ENCODE measurements around the gene TRIM52. TPM values are rescaled to one million over a fixed set of nuclear protein-coding genes. Genes with fewer than 3 reads are reported as not detected.
A peak's percentile ranks its signal among the peaks of the same experiment; 100 is the strongest.

Gene TRIM52
- polyA plus RNA-seq, 2 of the 4 experiments (the other 2 are of a cell fraction): 11.1 to 12.1 TPM

DNA sequence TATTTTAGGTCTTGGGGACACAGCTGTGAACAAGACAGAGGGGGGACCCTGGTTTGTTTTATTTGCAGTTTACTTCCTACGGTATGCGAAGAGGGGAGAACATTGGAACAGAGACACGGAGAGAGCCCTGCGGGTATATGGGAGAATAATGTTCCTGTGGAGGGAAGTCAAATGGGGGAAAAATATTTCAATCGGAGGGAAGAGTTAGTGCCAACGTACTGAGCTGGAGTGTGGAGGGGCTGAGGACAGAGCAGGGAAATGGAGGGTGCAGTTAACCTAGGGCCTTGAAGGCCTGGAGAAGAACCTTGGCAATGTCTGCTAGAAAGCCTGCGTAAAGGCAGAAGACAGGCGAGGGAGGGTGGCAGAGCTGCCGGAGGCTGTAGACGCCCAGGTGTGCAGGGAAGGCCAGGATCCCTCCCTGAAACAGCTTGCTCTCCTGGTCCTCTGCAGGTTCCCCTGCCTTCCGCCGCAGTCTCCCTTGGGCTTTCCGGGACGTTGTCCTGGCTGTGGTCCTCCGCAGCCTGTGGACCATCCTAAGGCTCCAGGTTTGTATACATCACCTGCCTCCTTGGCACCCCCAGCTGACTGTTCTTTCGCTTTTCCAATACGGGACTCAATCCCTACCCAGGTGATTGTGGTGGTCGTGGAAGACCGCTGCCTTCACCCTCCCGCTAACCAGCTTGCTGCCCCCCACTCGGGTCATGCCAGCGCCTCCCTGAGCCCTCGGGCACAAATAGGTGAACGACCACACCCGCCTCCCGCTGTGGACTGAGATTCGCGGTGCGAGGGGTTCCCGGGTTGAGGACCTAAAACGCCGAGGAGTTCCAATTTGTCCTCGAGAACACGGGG lies 15.3 kb downstream of the TRIM52 start (continued):
- TF ChIP-seq KDM1A (IDR thresholded peaks at IDR 0.05; ENCODE audit: low read depth): no peak
- no peak for TF ChIP-seq RNF2 (IDR thresholded peaks at IDR 0.05; ENCODE audit: borderline replicate concordance, low read depth)

DNA sequence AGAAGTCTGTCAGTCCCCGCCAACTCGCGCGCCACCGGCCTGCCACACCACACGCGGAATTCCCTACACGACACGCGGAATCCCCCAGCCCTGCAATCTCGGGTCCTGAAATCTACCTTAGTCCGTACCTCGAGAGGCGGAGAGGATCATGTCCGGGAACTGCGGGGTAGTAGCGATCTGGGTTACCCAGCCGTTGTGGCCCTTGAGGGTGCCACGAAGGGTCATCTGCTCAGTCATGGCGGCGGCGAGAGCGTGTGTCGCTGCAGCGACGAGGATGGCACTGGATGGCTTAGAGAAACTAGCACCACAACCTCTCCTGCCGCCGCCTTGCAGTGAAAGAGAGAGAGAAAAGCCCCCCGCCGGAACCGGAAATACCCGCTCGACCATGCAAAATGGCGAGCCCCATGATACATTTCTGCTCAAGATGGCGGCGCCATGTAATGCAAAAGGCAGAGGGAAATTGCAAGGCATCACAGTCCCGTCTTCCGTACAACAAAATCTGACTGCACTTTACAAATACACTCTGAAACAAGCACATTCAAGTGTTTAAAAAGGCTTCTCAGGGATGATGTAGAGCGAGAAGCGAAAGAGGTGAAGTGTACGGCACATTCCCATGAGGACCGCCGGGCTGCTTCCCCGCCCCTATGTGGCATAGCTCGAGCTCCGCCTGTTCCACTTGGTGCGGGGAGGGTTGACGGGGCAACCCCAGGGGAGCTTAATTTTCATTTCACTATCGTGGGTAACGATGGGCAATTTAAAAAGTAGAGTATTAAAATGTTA lies 17.2 kb downstream of the TRIM52 start, which contains the start of gene RACK1:
TSS of gene RACK1 (minus strand) at position 343 of the 780 bp plus-strand sequence. CDS start at position 237, 106 bp downstream.
- peak; percentile 17; the same call in 1 of the 2 replicates for TF ChIP-seq GATA3 (IDR thresholded peaks at IDR 0.05; ENCODE audit: borderline replicate concordance)
- TF ChIP-seq MAZ (IDR thresholded peaks at IDR 0.05; ENCODE audit: borderline replicate concordance, low read depth, low read length): peak; percentile 44; the same call in 1 of the 2 replicates
- TF ChIP-seq, protein P1, sequence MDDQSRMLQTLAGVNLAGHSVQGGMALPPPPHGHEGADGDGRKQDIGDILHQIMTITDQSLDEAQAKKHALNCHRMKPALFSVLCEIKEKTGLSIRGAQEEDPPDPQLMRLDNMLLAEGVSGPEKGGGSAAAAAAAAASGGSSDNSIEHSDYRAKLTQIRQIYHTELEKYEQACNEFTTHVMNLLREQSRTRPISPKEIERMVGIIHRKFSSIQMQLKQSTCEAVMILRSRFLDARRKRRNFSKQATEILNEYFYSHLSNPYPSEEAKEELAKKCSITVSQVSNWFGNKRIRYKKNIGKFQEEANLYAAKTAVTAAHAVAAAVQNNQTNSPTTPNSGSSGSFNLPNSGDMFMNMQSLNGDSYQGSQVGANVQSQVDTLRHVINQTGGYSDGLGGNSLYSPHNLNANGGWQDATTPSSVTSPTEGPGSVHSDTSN (IDR thresholded peaks at IDR 0.05): peak; percentile 68; the same call in 1 of the 2 replicates
- TF ChIP-seq ZFP36 (IDR thresholded peaks at IDR 0.05; ENCODE audit: borderline replicate concordance, partially characterized antibody): no peak
- TF ChIP-seq RARB (CRISPR knock-in tag; IDR thresholded peaks at IDR 0.05): 0 out of 2 replicates have a peak, but pooled peaks have one; percentile 26
- TF ChIP-seq RNF2 (IDR thresholded peaks at IDR 0.05; ENCODE audit: borderline replicate concordance, low read depth): no peak
- TF ChIP-seq, protein P2, sequence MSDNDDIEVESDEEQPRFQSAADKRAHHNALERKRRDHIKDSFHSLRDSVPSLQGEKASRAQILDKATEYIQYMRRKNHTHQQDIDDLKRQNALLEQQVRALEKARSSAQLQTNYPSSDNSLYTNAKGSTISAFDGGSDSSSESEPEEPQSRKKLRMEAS (IDR thresholded peaks at IDR 0.05): peak; percentile 97
- TF ChIP-seq POLR2A (IDR thresholded peaks at IDR 0.05; ENCODE audit: low read length): peak; percentile 93
- TF ChIP-seq, protein P3, sequence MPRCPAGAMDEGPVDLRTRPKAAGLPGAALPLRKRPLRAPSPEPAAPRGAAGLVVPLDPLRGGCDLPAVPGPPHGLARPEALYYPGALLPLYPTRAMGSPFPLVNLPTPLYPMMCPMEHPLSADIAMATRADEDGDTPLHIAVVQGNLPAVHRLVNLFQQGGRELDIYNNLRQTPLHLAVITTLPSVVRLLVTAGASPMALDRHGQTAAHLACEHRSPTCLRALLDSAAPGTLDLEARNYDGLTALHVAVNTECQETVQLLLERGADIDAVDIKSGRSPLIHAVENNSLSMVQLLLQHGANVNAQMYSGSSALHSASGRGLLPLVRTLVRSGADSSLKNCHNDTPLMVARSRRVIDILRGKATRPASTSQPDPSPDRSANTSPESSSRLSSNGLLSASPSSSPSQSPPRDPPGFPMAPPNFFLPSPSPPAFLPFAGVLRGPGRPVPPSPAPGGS (IDR thresholded peaks at IDR 0.05): peak; percentile 95; the same call in 2 of the 3 replicates
- TF ChIP-seq PHF8 (IDR thresholded peaks at IDR 0.05; ENCODE audit: borderline replicate concordance, low read depth): peak; percentile 82
- TF ChIP-seq, protein P4, sequence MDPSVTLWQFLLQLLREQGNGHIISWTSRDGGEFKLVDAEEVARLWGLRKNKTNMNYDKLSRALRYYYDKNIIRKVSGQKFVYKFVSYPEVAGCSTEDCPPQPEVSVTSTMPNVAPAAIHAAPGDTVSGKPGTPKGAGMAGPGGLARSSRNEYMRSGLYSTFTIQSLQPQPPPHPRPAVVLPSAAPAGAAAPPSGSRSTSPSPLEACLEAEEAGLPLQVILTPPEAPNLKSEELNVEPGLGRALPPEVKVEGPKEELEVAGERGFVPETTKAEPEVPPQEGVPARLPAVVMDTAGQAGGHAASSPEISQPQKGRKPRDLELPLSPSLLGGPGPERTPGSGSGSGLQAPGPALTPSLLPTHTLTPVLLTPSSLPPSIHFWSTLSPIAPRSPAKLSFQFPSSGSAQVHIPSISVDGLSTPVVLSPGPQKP (IDR thresholded peaks at IDR 0.05; ENCODE audit: low read depth, low read length): 0 out of 2 replicates have a peak, but pooled peaks have one; percentile 57
- TF ChIP-seq, protein P5, sequence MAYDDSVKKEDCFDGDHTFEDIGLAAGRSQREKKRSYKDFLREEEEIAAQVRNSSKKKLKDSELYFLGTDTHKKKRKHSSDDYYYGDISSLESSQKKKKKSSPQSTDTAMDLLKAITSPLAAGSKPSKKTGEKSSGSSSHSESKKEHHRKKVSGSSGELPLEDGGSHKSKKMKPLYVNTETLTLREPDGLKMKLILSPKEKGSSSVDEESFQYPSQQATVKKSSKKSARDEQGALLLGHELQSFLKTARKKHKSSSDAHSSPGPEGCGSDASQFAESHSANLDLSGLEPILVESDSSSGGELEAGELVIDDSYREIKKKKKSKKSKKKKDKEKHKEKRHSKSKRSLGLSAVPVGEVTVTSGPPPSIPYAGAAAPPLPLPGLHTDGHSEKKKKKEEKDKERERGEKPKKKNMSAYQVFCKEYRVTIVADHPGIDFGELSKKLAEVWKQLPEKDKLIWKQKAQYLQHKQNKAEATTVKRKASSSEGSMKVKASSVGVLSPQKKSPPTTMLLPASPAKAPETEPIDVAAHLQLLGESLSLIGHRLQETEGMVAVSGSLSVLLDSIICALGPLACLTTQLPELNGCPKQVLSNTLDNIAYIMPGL (CRISPR knock-in tag; IDR thresholded peaks at IDR 0.05; ENCODE audit: borderline replicate concordance): 0 out of 2 replicates have a peak, but pooled peaks have one; percentile 41
- TF ChIP-seq RAD21 (conservative IDR thresholded peaks at IDR 0.05 in 1 of 2, IDR thresholded peaks at IDR 0.05 in 1 of 2): no peak
- TF ChIP-seq NFE2L2 (conservative IDR thresholded peaks at IDR 0.05; ENCODE audit: low read length): no peak
- no peak for TF ChIP-seq HOXA7 (CRISPR knock-in tag; IDR thresholded peaks at IDR 0.05)
- TF ChIP-seq EHF (CRISPR knock-in tag; IDR thresholded peaks at IDR 0.05): no peak
- TF ChIP-seq JUN (IDR thresholded peaks at IDR 0.05): peak; percentile 91 to 98
- TF ChIP-seq MYC (IDR thresholded peaks at IDR 0.05; ENCODE audit: borderline replicate concordance, low read length): peak; percentile 90; the same call in 1 of the 2 replicates
- ATAC-seq: peak; percentile 66 to 72
- Histone ChIP-seq H3K4me3 (peak within 1 kb of the TSS; percentile 82), H3K4me1 (peaks cover 55% of the 10 kb centered on the region), H3K9me3 (no peaks in the 10 kb centered on the region), H3K27ac (peak within 1 kb of the TSS; percentile 91 to 97), H3K4me2 (peak within 1 kb of the TSS; percentile 90)
- DNase-seq (ENCODE audit: low read depth in 1 of 2, low spot score in 1 of 2): peak; percentile 83 to 92
- 2% methylated on average over 48 of the region's 50 CpGs for WGBS (ENCODE audit: missing lambda C conversion rate)
- ChIA-PET POLR2A (interaction anchor here (0.7 to 2.2 kb wide), 9 partner anchors 9 to 1338 kb away, joined by 3 to 14 read pairs (median 6); partner anchors contain the start of genes TRIM41 and TRIM52), CTCF (interaction anchor here (0.9 kb wide), 1 partner anchor 9 kb away, joined by 4 read pairs; no protein-coding TSS in a partner anchor)
- no peak for FAIRE-seq
